HG03342 (cell line): ENCODE measurements around the gene SHISA9.

Source experiments
- ATAC-seq: cut with Tn5 transposase; IDR thresholded peaks from one replicate; pipeline ENCODE4 v1.9.1; 2021; ENCODE audit warnings: mild to moderate bottlenecking, moderate library complexity; ENCODE audit not compliant: unreplicated experiment

Gene SHISA9

GRCh38 chr16:13155780-13156179 is 254.4 kb downstream of the SHISA9 start:
- no peak for ATAC-seq

DNA sequence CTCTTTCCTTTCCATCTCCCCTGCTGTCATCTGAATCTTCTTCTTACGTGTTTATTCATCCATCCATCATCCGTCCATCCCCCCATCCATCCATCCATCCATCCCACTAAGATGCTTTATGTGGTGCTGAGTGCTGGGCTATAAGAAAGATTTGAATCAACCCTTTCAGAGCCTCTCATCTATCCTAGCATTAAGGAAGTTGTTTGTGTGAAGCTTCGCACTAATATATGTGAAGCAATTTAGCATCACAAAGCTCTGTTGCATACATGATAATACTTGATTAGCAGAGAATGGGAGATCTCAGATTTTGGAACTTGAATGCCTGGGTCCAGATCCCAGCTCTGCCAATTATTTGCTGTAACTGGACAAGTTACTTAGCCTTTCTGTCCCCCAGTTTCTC is 255.7 kb downstream of the SHISA9 start:
- no peak for ATAC-seq

DNA sequence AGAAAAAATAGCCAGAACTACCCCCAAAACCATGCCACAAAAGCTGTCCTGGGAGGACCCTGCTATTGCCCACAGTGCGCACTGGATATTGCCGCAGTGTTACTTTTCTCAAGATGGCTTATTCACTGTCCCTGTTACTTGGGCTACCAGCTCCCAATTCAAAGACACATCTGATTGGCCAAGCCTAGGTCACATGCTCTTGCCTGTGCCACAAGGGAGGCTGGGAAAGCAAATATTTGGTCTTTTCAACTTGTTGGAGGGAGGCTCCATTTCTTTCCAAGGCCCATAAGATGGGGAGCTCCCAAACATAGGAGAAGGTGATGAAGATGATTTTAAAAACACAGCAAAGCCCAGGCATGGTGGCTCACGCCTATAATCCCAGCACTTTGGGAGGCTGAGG is 257.0 kb downstream of the SHISA9 start:
- ATAC-seq: no peak

- ATAC-seq: no peak
Measured at GRCh38 chr16:13165024-13165423, 263.6 kb downstream of the SHISA9 start.

DNA sequence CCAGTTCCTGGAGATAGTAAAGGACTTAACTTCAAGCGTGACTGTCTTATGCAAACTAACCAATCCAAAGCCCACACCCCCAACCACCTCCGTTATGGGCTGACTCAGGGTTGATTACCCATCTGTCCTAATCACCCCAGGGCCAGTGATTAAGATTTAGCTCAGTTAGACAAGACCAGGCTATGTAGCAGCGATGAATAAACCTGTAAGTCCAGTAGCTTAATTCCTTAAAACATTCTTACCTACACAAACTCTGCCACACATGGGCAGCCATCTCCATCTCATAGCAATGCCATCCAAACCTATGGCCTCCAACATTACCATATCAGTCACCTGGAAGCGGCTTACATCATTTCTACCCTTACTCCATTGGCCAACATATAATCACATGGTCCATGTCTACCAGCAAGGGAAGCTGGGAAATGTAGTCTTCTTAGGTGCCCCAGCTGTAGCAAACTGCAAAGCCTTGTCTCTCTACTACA is 266.7 kb downstream of the SHISA9 start:
- no peak for ATAC-seq

DNA sequence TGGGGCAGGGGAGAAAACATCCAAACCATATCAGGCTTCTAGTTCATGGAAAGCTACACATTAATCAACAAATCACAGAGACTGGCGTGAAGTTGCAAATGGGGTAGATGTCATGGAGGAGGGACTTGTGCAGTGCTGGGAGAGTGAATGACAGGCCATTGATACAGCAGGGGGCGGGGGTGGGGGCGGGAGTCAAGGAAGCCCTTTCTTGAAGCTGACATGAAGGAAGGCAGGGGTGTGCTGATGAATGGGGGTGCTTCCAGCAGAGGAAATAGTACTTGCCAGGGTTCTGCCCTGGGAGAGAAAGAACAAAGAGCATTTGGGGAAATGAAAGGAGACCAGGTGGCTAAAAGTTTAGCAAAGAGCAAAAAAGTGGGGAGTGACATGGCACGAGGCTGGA is 269.9 kb downstream of the SHISA9 start:
- ATAC-seq: no peak

DNA sequence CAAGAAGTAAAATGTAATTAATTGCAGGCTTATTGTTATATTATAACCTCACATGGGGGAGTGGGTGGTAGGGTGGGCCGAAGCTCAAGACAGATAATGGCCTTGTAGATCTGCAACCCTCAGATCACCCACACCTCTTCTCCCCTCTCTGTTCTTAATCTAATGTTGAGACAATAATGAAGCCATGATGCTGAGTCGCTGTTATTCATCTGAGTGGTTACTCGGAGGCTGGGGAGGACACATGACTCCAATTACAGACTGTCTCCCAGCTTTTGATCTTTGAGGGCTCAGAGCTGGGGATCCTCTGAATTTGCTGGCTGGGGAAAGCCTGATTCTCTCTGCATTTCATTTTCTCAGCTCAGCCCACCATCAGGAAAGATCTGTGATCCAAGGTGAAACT is 275.3 kb downstream of the SHISA9 start:
- no peak for ATAC-seq

GRCh38 chr16:13178318-13178717 is 276.9 kb downstream of the SHISA9 start:
- ATAC-seq: no peak

DNA sequence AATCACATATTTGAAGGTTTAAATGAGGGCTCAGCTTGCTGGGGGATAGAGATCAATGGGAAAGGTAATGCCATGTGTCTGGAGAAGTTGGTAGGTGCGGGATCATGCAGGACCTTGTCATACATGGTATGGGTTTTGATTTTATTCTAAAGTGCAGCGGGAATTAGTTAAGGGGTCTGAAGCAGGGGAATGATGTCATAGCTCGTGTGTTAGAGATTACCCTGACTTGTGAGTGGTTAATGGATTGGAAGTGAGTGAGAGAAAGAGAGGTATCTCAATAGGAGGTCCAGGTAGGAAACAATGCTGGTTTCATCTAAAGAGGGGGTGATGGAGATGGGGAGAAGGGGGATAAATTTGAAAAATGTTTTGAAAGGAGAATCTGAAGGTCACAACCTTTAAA is 280.0 kb downstream of the SHISA9 start:
- ATAC-seq: no peak

DNA sequence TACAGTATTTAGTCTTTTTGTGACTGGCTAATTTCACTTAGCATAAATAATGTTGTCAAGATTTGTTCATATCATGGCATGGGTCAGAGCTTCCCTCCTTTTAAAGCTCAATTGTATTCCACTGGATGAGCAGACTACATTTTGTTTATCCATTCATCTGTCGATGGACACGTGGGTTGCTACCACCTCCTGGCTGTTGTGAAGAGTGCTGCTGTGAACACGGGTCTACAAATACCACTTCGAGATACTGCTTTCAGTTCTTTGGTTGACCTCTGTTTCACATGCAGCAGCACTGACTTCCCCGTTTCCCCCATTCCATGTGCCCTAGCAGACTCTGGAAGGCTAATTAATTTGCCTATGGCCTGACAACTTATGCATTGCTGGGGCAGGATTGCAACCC is 285.4 kb downstream of the SHISA9 start:
- ATAC-seq: no peak

GRCh38 chr16:13189250-13189649 is 287.9 kb downstream of the SHISA9 start:
- ATAC-seq: no peak

- ATAC-seq: no peak
Measured at GRCh38 chr16:13193721-13194120, 292.3 kb downstream of the SHISA9 start.

DNA sequence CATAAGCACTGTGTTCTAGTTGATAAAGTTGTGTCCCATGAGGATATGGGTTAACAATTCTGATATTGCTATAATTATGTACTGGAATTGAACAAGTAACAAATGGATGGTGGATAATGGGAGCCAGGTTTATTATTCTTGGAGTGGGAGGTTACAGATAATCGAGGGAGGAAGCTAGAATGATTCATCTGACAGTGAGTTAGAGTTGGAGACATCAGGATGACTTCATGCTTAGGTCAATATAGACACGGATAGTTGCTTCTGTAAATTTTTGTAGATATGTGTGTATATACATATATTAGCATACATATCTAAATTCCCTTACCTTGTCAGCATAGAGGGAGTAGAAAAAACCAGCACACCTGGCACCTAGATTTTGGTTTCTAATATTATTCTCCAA is 293.4 kb downstream of the SHISA9 start:
- no peak for ATAC-seq

GRCh38 chr16:13203725-13204124 is 302.3 kb downstream of the SHISA9 start:
- ATAC-seq: no peak

DNA sequence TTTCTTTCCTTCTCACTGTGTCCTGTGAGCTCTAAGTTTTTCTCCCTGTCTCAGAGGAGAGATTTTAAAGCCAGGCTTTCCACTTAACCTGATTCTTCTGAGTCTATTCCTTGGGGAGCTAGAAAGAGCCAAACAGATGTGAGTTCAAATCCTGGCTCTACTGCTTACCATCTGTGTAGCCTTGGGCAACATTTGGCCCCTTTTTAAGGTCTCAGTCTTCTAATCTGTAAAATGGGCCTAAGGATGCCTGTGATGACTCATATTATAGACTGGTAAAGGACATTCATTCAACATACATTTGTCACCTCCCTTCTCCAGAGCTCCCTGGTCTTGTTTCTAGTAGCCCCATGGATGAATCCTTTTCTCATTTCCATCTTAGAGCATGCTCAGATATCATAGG is 304.0 kb downstream of the SHISA9 start:
- no peak for ATAC-seq

- ATAC-seq: no peak
Measured at GRCh38 chr16:13206606-13207005, 305.2 kb downstream of the SHISA9 start.

DNA sequence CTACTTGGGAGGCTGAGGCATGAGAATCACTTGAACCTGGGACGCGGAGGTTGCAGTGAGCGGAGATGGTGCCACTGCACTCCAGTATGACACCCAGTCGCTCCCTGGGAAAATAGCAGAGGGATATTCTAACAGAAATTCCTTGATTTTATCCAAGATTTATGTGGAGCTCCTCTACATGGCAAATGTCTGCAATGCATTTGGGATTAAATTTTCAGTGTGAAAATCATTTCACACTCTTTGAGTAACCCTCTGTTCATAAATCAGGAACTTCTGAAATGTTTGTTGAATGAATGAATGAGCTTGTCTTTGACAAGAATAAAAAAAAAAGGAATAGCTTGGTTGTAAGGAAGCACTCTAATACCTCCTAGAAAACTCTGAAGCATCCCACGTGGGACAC is 305.8 kb downstream of the SHISA9 start:
- ATAC-seq: no peak

DNA sequence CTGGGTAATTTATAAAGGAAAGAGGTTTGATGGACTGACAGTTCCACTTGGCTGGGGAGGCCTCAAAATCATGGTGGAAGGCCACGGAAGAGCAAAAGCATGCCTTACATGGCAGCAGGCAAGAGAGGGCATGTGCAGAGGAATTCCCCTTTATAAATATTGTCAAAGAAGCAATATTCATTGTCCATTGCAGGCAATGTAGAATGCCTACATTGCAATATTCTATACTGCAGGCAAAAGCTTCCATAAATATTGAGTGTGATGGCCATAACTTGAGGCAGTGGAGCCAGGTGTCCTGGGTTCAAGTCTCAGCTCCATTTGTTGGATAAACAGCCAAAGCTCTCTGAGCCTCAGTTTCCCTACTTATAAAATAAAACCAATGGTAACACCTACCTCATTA is 322.3 kb downstream of the SHISA9 start:
- ATAC-seq: no peak

- no peak for ATAC-seq
Measured at GRCh38 chr16:13229039-13229438, 327.6 kb downstream of the SHISA9 start.

DNA sequence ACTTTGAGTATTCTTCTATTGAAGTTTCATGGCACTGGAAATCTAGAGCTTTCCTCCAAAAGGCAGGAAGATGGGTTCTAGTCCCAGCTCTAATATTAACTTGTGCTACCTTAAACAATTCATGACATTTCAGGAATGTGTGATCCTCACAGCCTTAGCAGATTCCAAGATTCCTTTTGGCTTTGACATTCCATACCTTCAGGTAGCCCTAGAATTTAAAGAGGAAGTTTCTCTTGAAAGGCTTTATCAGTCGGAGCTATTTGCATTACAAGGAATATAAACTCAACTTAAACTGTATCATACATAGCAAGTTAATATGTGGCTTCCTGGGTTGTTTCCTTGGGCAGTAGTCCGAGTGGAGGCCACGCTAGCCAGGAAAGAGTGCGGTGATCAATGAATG is 330.0 kb downstream of the SHISA9 start:
- no peak for ATAC-seq

- ATAC-seq: no peak
Measured at GRCh38 chr16:13234999-13235398, 333.6 kb downstream of the SHISA9 start.

DNA sequence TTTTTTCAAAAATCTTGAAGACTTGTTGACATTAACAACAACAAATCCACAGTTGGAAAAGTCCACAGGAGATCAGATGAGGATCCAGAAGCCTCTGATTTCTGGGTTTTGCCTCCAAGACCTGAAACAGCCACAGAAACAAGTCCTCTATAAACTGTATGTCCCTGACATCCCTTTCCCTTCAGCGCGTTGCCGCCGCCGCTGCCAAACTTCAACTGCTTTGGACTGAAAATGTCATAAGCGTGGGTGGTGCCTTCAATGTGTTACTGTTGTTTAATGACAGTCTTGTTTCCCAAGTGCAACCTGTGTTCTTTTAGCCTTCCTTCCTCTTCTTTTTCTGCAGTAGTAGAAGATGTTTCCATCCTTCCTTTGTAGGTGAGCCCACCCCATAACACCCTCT is 334.9 kb downstream of the SHISA9 start:
- ATAC-seq: no peak

DNA sequence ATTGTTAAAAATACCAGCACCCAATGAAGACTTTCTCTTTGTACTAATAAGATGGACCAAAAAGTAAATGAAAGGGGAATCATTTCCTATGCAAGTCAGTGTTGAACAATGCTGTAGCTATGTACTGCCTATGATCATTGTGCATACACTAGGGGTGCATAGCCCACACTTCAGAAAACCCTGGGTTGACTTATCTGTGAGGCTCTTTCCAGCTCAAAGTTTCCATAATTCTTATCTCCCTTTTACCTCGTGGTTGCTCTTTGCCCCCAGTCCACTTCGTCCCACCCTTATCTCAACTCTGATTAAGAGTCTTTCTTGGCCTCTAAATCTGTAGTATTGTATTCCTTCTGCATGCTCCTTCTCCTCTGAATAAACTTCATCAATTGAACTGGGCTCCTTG is 336.8 kb downstream of the SHISA9 start:
- no peak for ATAC-seq

DNA sequence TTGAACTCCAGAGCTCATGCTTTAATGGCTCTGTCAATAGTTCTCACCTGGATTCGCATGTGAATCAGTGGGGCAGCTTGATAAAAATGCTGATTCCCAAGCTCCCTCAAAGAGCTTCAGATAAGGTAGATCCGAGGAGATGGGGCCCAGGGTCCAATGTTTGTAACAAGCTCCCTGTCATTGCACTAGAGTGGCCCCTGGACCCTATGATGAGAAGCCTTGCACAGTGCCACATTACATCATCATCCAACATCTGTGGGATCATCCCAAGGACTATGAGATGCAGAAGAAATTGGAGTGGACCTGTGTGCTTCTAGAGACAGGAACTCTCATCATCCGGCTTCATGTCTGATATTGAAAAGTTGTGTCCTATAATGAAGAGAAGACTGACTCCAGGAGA is 340.8 kb downstream of the SHISA9 start:
- ATAC-seq: no peak
